GM12875 (cell line): ENCODE measurements around the gene C8B.

ENCODE experiments used
- H3K4me3 ChIP-seq: one replicate; pipeline ENCODE4 v1.5.1; 2011; ENCODE audit warnings: low read depth, low read length, control low read depth
- TF ChIP-seq, protein P1 (sequence below): IDR thresholded peaks from 2 replicates; pipeline ENCODE4 v1.5.1; 2011; ENCODE audit warnings: low read depth, mild to moderate bottlenecking, control low read depth, inconsistent platforms, low read length, moderate library complexity, borderline replicate concordance; ENCODE audit not compliant: insufficient read depth

Gene C8B

DNA sequence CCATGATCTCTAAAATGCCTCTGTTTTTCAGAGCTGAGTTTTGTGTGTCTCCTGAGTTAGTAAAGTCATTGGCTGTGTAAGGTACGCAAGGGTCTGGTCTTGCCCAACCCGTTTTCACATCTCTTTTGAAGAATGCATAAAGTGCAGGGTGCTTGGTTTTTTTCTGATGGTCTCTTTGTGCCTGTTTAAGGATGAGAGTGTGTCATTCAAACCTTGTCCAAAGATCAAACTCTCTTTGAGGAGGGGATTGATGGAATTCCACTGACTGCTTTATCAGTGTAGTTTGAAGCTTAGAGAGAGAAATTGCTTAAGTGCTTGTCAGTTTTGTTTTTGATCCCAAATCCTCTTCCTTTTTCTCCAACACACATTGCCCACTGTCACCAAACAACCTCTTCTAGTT, 20.0 kb upstream of the C8B start:
- TF ChIP-seq, protein P1, sequence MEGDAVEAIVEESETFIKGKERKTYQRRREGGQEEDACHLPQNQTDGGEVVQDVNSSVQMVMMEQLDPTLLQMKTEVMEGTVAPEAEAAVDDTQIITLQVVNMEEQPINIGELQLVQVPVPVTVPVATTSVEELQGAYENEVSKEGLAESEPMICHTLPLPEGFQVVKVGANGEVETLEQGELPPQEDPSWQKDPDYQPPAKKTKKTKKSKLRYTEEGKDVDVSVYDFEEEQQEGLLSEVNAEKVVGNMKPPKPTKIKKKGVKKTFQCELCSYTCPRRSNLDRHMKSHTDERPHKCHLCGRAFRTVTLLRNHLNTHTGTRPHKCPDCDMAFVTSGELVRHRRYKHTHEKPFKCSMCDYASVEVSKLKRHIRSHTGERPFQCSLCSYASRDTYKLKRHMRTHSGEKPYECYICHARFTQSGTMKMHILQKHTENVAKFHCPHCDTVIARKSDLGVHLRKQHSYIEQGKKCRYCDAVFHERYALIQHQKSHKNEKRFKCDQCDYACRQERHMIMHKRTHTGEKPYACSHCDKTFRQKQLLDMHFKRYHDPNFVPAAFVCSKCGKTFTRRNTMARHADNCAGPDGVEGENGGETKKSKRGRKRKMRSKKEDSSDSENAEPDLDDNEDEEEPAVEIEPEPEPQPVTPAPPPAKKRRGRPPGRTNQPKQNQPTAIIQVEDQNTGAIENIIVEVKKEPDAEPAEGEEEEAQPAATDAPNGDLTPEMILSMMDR = no peak
- no peak overlapping the region for H3K4me3 ChIP-seq

GRCh38 chr1:56983484-56983883, 17.7 kb upstream of the C8B start:
- no peak overlapping the region for H3K4me3 ChIP-seq
- TF ChIP-seq, protein P1 = no peak

GRCh38 chr1:56979986-56980755, 14.4 kb upstream of the C8B start:
- H3K4me3 ChIP-seq = no peak overlapping the region
- TF ChIP-seq, protein P1 = no peak

GRCh38 chr1:56978819-56979218, 13.0 kb upstream of the C8B start:
- TF ChIP-seq, protein P1 = no peak
- no peak overlapping the region for H3K4me3 ChIP-seq

DNA sequence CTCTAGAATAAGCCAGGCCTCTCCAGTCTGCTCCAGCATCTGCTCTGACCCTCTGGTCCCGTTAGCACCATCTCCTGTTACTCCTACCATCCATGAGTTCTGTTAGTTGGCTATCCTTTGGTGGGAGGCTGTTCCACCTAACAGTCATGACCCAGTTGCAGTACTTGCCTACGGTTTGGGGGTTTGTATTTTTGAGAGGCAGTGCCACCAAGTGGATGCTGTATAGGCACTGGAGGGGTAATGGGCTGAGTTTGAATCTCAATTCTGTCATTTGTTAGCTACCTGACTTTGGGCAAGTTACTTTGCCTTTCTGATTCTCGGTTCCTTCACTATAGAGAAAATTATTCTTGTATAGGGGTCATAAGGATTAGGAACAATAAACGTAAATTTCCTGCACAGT, 12.1 kb upstream of the C8B start:
- no peak overlapping the region for H3K4me3 ChIP-seq
- TF ChIP-seq, protein P1 = no peak

DNA sequence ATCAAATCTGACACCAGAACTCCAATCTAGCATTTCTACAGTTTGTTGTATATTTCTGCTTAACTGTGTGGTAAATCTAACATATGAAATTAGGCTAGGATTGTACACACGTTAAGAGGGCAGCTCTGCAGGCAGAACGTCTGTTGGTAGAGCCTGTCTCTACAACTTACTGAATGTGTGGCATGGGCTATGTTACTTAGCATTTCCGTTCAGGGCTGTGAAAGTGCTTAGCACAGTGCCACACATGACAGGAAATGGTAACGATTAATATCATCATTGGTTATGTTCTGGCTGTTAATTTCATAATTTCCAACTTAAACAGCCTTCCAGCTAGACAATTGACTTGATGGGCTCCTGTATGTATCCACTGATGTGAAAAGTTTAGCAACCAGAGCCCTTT, 9.6 kb upstream of the C8B start:
- TF ChIP-seq, protein P1 = no peak
- no peak overlapping the region for H3K4me3 ChIP-seq
